OCI-LY3 (cell line): Measurements from ENCODE around the gene MIPOL1.

ENCODE experiments used
- H2AFZ ChIP-seq: fragments of 200-600, 300-600 bp; shearing (Covaris generic); 2 replicates; pipeline ENCODE4 v1.6.0; 2014; ENCODE audit warnings: antibody characterized with exemption, low read depth, low read length
- H3K27ac ChIP-seq: fragments of 200-600, 300-600 bp; sonication (generic); 2 replicates; pipeline ENCODE4 v1.5.1; 2014; ENCODE audit warnings: mild to moderate bottlenecking, low read length, moderate library complexity, mixed read lengths
- H3K27me3 ChIP-seq: fragments of 200-600, 300-600 bp; sonication (generic); 2 replicates; pipeline ENCODE4 v1.6.1; 2014; ENCODE audit warnings: low read depth, low read length, mixed read lengths
- H3K36me3 ChIP-seq: fragments of 200-600, 300-600 bp; sonication (generic); replicated peaks from 2 replicates; pipeline ENCODE3; 2014; ENCODE audit warnings: low read depth, low read length, mixed read lengths
- H3K4me1 ChIP-seq: fragments of 300-600, 200-600 bp; sonication (generic); 2 replicates; pipeline ENCODE4 v1.6.1; 2014; ENCODE audit warnings: low read length, mixed read lengths
- H3K4me2 ChIP-seq: fragments of 200-600, 300-600 bp; sonication (generic); 2 replicates; pipeline ENCODE4 v1.6.1; 2014; ENCODE audit warnings: low read length, mixed read lengths
- H3K4me3 ChIP-seq: fragments of 300-600, 200-600 bp; sonication (generic); 2 replicates; pipeline ENCODE4 v1.5.1; 2014; ENCODE audit warnings: antibody characterized with exemption, mild to moderate bottlenecking, low read length, moderate library complexity
- H3K79me2 ChIP-seq: fragments of 300-600, 200-600 bp; shearing (Covaris generic); 2 replicates; pipeline ENCODE4 v1.6.1; 2014; ENCODE audit warnings: mild to moderate bottlenecking, low read length, mixed read lengths
- H3K9ac ChIP-seq: fragments of 300-600, 200-600 bp; shearing (Covaris generic); 2 replicates; pipeline ENCODE4 v1.6.0; 2014; ENCODE audit warnings: mild to moderate bottlenecking, low read length, moderate library complexity
- H3K9me3 ChIP-seq: fragments of 200-600, 300-600 bp; shearing (Covaris generic); 2 replicates; pipeline ENCODE4 v1.6.1; 2014; ENCODE audit warnings: low read length, mixed read lengths; ENCODE audit not compliant: insufficient read depth
- H4K20me1 ChIP-seq: fragments of 200-600, 300-600 bp; sonication (generic); 2 replicates; pipeline ENCODE4 v1.6.1; 2016; ENCODE audit warnings: low read length, mixed read lengths; ENCODE audit not compliant: insufficient read depth
- CTCF ChIP-seq: fragments of 200-600, 300-600 bp; sonication (generic); IDR thresholded peaks from 2 replicates; pipeline ENCODE4 v1.5.1; 2014; ENCODE audit warnings: antibody characterized with exemption, low read length, low read depth
- EZH2phosphoT487 ChIP-seq: fragments of 200-600 bp; shearing (Covaris generic); IDR thresholded peaks from 2 replicates; pipeline ENCODE4 v1.6.1; 2018; ENCODE audit warnings: antibody characterized with exemption, mixed run types, low read depth

The MIPOL1 gene

GRCh38 chr14:37254411-37254947 lies 56.7 kb downstream of the MIPOL1 start:
- Histone ChIP-seq H3K27me3 (peaks cover 6% of the 10 kb centered on the region; the same call in 1 of the 2 replicates), H3K4me2 (no peak overlapping the region), H3K79me2 (no peaks in the 10 kb centered on the region), H3K9ac (no peak overlapping the region), H3K27ac (no peak overlapping the region), H3K36me3 (no peaks in the 10 kb centered on the region), H3K4me1 (no peaks in the 10 kb centered on the region), H2AFZ (no peak overlapping the region), H4K20me1 (no peaks in the 10 kb centered on the region), H3K4me3 (no peak overlapping the region), H3K9me3 (no peaks in the 10 kb centered on the region)
- TF ChIP-seq CTCF (no peak), EZH2phosphoT487 (no peak)

- Histone ChIP-seq H3K27ac (no peak overlapping the region), H3K36me3 (no peaks in the 10 kb centered on the region), H4K20me1 (no peaks in the 10 kb centered on the region), H3K9me3 (no peaks in the 10 kb centered on the region), H3K79me2 (no peaks in the 10 kb centered on the region), H3K27me3 (peaks cover 3% of the 10 kb centered on the region; the same call in 1 of the 2 replicates), H2AFZ (no peak overlapping the region), H3K4me3 (no peak overlapping the region), H3K9ac (no peak overlapping the region), H3K4me1 (no peaks in the 10 kb centered on the region), H3K4me2 (no peak overlapping the region)
- TF ChIP-seq EZH2phosphoT487 (no peak), CTCF (no peak)
Observed at GRCh38 chr14:37257501-37258070, 59.8 kb downstream of the MIPOL1 start.

- Histone ChIP-seq H3K36me3 (no peaks in the 10 kb centered on the region), H3K9ac (no peak overlapping the region), H3K4me1 (no peaks in the 10 kb centered on the region), H3K9me3 (no peaks in the 10 kb centered on the region), H2AFZ (no peak overlapping the region), H3K4me3 (no peak overlapping the region), H4K20me1 (no peaks in the 10 kb centered on the region), H3K4me2 (no peak overlapping the region), H3K27ac (no peak overlapping the region), H3K79me2 (no peaks in the 10 kb centered on the region), H3K27me3 (no peaks in the 10 kb centered on the region)
- TF ChIP-seq EZH2phosphoT487: no peak
- TF ChIP-seq CTCF: no peak
Observed at GRCh38 chr14:37262649-37263048, 64.9 kb downstream of the MIPOL1 start.

GRCh38 chr14:37263656-37264236 lies 66.0 kb downstream of the MIPOL1 start:
- Histone ChIP-seq H3K27ac (no peak overlapping the region), H2AFZ (no peak overlapping the region), H3K27me3 (no peaks in the 10 kb centered on the region), H3K9me3 (no peaks in the 10 kb centered on the region), H3K36me3 (no peaks in the 10 kb centered on the region), H3K9ac (no peak overlapping the region), H3K4me1 (no peaks in the 10 kb centered on the region), H3K79me2 (no peaks in the 10 kb centered on the region), H4K20me1 (no peaks in the 10 kb centered on the region), H3K4me2 (no peak overlapping the region), H3K4me3 (no peak overlapping the region)
- TF ChIP-seq EZH2phosphoT487 (no peak), CTCF (no peak)
